NCI-H526 (cell line): ENCODE measurements around the gene NATD1.

Experiments used
- DNase-seq, 2 experiments: peaks; one replicate each; lab custom pipeline; 2025; lab: John Stamatoyannopoulos, UW

NATD1 gene, protein sequence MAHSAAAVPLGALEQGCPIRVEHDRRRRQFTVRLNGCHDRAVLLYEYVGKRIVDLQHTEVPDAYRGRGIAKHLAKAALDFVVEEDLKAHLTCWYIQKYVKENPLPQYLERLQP

DNA sequence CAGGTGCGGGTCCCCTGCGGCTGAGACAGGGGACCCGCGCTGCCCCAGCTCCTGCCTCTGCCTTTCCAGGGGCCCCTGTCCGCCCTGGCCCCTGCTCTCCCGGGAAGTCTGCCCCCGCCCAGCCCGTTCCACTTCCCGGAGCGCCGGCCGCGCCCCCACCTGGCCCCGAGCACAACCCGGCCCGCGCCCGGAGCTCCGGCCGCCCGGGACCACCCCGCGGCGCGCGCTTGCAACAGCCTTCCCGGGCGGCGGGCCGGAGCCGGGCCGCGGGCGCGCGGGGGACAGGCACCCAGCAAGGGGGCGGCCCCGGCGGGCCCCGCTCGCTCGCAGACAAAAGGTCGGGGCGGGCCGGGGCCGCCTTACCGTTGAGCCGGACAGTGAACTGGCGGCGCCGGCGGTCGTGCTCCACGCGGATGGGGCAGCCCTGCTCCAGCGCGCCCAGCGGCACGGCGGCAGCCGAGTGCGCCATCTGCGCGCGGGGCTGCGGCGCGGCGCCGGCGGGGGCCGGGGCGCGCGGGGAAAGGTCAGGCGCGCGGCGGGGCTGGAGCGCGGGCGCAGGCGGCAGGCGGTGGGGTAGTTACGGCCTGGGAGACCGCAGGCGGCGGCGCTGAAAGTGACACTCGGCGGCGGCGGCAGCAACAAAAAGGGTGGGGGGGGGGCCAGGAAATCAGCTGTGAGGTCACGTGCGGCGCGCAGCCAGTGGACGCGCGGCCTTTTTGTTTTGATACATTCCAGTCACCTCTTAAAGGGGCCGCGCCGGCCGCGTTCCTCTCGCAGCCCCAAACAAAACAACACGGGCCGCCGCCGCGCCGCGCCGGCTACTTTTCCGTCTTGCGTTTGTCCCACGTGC, at the start of gene NATD1:
Gene NATD1, minus strand, starts transcription at position 615 of the 850 bp plus-strand sequence. Its CDS starts 146 bp downstream, at position 469.
- peak in 1 of 2 experiments; percentile 82 for DNase-seq

DNA sequence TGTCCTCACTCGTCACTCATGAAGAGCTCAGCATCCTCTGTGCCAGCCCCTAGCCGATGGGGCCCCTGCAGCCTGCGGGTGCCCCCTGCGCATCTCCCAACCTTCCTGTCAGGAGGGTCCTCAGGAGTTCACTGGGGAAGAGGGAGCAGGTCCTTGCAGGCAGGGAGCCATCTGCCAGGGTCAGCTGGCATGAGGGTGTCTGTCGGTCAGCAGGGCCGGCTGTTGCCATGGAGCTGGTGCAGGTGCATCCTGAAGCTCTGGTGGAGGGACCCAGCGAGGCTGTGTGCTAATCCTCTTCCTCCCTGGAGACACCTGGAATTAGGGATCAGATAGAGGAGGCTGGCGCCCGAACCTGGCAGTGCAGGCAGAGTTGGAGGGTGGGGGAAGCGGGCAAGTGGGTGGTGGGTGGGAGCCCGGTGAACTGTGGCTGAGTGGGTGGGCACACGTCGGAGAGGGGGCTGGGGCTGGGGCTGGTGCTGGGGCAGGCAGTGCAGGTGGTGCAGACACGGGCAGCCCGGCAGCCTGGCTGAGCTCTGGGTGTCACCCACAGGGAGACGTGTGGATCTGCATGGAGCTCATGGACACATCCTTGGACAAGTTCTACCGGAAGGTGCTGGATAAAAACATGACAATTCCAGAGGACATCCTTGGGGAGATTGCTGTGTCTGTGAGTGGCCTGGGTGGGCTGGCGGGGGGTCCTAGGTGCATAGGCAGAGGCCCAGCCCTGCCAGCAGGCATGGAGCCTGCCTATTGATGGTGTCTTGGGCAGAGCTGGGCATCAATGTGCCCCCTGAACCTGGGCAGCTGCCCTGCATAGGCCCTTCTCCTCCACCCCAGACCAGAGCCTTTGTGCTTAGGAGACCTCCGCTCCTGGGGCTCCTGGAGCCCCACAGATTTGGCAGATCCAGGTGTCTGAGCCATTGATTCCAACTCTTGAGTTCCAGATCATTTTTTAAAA, 48.7 kb upstream of the NATD1 start:
- no peak for DNase-seq

DNA sequence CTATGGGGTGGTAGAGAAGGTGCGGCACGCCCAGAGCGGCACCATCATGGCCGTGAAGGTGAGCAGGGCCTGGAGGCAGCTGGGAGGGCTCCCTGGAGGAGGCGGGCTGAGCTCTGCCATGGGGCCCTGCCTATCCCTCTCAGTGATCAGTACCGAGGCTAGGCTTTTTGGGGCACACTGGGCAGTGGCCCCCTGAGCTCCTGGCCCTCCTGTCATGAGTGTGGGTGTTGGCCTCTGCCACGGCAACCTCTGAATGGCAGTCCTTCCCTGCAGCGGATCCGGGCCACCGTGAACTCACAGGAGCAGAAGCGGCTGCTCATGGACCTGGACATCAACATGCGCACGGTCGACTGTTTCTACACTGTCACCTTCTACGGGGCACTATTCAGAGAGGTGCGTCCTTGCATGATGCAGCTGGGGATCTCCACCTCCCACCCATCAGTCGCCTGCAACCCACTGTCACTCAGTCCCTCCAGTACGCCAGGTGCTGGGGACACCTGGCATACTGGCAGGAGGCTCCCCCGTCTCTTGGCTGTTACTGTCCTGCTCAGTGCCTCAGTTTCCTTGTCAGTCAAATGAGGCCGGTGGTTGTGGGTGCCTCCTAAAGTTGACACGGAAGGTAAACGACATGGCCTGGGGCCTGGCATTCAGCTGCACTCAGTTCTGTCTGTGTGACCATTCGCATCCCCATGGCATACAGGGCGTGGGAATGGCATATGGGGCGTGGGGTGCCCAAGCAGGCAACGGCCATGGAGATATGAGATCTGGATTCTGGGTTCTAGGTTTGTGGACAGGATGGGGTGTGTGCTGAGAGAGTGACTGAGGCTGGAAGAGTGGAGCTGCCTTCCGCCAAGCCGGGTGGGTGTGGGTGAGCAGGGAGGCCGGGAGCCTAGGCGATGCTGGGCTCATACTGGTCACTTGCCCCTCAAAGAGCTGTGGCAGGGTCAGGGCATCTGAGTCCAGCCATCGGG, 47.7 kb upstream of the NATD1 start:
- no peak for DNase-seq

DNA sequence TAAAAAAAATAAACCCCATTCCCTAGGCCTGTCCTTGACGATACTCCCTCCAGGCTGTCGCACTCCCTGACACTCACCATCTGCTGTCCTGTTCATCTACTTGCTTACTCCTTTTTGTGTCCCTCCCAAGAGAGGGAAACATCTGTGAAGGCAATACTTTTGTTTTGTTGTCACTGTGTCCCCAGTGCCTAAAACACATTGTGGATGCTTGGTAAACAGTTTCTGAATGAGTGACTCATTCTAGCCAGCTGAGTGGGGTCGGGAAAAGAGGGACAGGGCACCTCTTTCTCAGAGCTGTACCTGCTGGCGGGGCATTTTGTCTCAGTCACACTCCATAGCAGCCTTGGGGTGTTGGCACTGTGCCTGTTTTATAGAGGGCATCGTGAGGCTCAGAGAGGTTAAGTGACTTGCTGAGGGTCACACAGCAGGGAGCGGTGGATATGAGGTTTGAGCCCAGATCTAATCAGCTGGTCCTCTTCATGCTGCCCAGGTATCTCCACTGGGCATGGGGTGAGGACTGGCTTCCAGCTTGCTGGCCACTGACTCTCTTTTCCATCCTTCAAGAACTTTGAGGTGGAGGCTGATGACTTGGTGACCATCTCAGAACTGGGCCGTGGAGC, 46.9 kb upstream of the NATD1 start:
- DNase-seq, result no peak

DNA sequence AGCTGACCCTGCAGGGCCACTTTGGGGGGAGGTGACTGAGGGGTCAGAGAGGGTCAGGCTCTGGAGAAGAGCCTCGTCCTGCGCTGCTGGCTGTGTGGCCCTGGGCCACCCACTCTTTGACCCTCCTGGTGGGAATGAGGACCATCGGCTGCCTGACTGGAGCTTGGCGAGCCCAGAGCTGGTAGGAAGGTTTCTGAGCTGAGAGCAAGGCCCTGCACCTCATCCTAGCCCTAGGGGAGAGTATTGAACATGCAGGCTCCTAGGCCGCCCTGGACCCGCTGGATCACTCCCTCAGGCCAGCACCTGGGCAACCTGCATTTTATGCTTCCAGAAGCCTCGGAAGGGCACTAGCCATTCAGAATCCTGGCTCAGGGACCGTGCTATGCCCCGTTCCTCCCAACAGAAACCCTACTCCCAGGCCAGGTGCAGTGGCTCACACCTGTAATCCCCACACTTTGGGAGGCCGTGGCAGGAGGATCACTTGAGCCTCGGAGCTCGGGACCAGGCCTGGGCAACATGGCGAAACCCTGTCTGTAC, 45.8 kb upstream of the NATD1 start:
- DNase-seq, result no peak

DNA sequence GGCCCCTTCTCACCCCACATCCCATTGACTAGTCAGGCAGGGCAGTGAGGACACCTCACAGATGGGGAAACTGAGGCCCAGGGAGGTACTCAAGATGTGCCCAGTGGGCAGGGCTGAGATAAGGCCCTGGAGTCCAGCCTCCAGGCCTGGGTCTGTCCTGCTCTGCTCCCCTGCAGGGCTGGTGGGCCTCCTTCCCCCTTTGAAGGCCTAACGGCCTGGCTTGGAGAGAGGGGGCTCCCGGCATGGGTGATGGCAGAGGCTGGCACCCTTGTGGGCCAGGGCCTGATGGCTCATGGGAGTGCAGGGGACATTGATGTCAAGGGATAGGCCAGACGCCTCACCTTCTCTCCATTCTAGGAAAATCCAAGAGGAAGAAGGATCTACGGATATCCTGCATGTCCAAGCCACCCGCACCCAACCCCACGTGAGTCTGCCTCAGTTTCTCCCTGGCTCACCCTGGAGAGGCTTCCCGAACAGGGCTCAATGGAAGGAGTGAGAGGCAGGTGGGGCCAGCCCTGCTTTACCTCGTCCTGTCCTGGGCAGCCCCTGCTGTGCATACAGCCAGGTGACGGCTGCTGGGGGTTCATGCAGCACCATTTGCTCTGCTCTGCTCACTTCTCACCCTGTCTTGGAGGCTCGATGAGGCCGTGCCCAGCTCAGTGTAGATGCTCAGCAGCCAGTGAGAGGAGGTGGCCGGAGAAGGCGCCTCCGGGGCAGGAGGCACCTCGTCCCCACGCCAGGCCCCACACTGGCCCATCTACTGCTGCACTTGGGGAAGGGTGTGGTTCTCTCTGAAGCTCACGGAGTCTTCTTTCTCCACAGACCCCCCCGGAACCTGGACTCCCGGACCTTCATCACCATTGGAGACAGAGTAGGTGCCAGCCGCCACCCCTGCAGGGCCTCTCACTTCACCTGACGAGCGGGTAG, 45.1 kb upstream of the NATD1 start:
- no peak for DNase-seq

DNA sequence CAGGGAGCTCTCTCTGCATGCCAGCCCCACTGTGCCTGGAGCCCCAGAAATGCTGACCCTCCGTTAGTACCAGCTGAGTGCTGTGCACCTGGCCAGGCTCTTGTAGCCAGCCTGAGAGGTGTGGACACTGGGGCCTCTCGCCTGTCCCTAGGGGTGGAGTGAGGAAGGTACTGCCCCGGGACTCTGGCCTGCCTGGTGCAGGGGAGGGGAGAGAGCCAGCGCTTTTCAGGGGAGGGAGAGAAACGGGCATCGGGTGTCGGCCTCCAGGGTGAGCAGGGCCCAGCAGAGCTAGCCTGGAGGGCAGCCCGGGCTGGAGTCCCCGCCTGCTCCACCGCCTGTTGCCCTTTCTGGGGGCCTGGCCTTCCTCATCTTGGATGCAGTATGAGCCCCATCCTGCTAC, 44.4 kb upstream of the NATD1 start:
- DNase-seq, result no peak

DNA sequence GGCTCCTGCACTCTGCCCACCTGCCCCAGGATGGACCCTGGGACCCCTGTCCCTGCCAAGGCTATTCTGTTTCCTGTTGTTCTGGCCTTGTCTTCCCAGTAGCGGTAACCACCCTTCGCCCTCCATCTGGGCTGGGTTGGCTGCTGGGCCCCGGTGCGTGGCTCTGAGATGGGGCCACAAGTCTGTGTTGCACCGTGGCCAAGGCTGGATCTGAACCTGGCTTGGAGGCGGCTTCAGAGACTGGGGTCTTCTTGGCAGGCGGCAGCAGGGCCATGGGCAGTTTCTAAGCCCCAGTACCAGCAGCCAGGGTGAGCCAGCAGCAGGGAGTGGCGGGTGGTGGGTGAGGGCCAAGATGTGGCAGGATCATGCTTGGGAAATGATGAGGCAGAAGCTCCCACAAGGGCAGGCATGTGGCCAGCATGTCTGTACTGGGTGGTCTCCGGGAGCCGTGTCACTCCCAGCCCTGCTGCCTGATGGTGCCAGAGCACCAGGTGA, 43.9 kb upstream of the NATD1 start:
- no peak for DNase-seq

DNA sequence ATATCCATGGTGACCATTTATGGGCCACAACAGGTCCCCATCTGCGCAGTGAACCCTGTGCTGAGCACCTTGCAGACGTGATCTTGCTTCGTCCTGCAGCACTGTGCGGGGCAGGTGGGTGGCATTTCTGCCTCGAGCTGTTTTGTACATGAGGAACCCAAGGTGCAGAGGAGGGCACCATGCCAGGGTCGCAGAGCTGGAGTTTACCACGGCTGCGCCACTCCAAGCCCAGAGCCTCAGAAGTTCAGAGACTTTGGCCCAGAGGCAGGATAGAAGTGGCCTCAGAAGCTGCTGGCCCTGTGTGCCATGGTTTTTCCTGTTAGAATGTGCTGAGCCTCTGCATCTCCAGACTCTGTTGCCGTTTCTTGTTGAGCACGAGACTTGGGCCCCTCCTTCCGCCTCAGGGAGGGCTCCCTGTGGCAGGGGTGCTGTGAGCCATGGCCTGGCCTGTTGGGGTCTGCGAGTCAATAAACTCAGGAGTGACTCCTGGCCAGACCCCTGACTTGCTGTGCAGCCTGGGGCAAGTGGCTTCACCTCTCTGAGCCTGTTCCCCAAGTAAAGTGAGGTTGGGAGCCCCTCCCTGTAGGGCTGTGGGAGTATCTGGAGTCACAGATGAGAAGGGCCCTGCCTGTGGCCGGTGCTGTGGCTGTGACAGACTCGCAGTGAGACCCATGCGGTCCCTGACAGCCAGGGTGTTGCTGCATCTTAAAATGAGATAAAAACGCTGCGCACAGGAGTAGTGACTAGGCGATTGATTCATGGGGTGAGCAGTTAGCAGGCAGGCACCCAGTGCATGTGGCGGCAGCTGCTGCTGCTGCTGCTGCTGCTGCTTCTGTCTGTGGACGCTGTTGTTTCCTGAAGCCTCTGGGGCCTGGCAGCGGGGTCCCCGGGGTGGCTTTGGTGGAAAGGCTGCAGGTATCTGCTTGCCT, 43.2 kb upstream of the NATD1 start:
- no peak for DNase-seq

DNA sequence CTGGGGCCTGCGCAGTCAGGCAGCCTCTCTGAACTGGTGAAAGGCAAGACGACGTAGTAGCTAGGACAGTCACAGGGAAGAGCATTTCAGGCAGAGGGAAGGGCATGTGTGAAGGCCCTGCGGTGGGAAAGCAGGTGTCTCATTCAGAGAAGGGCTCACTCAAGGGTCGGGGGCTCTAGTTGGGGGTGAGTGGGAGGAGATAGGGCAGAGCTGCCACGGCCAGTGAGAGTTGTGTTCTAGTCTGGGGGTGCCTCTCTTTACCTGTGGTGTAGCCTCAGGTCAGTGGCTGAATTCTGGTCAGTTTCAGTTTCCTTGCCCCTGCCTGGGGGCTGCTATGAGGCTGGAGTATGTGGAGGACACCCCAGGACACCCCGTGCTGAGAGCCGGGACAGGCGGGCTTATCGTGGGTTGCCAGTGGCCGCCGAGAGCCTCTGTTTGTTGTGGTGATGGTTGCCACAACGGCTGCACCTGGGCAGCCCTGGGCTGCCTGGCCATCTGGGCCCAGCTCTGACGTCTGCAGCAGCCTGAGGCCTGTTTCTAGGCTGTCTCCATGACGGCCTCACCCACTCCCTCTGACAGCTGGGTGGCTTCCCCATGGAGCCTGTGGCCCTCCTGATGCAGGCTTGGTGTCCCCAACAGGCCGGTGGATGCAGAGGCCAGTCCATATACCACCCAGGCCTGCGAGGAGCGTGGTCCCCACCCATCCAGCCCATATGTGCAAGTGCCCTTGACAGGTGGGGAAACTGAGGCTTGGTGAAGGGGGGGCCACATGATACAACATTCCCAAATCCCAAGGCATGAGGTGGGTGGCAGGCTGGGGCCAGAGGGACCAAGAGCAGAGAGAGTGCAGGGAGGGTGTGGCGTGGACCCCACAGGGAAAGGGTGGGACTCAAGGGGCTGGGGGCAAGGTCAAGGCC, 42.1 kb upstream of the NATD1 start:
- DNase-seq, result no peak

DNA sequence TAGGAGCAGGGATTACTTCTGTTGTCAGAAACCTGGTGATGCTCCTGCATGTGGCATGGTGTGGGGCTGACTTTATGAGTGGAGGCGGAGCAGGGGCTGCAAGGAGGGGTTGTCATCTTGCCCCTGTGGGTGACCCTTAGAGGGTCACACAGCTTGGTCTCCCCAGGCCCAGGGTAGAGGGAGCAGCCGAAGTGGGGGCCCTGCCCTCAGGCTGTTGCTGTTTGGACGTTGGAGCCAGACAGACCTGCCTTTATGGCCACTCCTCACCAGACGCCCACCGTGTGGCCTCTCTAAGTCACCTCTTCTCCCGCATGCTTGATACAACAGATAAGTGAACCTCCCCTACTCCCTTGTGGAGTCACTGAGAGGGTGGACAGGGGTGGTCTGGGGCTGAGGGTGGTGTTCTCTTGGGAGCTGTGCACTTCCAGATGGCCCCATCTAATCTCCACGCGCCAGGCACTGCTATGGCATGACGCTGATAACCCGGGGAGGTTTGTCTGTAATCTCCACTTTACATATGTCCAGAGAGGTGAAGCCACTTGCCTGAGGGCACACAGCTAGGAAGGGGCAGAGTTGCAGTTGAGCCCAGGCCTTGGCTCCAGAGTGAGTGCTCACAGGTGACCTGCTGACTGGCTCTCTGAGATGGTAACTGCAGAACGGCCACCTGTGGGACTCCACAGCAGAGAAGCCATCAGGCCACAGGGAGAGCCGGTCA, 41.3 kb upstream of the NATD1 start:
- no peak for DNase-seq

DNA sequence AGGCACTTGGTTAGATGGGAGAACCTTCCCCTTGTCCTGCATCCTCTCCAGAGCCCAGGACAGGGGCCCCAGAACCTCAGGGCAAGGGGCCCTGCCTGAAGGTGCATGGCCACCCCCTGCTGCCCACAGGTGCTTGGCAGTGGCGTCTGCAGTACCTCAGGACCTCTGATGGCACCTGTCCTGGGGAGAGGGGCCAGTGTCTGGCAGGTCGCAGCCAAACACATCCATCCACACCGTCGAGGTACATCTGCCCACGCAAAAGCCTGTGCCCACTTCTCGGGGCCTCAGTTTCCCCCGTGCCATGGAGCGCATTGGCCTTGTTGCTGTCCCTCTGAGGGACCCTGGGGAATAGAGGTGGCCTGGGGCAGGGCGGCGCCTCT, 40.6 kb upstream of the NATD1 start:
- DNase-seq, result no peak

DNA sequence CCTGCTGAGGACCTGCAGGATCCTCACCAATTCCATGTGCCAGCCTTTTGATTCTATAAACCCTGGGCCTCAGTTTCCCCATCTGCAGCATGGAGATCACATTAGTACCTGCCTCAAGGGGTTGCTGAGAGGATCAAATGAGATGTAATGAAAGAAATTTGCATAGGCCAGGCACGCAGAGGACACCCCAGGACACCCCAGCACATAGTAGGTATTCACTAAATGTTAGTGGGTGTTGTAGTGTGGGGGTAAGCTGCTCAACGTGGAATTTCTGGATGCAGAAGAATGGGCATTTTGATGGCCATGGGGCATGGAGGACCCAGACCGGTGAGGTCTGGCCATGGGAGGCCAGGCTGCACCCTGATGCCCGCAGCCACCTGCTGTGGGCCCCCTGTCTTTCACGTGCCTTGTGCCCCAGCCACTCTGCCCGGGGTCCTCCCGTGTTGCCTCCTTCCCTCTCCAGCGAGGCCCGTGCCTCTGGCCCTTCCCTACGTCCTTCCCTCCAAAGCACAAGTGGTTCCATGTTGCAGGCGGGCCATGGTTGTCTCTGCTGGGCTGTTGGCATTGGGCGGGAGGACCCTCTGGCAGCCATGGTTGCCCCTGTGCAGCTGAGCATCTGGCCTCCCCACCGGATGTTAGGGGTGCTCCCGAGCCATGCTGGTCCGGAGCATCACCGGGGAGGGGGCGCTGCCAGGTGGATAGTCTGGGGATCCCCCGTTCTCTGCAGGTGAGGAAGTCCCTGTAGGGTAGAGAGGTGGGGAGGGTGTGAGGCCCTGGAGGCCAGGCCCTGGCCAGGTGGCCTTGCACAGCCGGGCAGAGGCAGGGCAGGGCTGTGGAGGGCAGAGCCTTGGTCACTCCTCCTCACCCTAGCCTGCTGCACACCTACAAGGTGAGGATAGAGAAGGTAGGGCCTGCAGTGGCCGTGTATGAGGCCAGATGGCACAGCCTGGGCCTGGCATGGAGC, 39.9 kb upstream of the NATD1 start:
- no peak for DNase-seq

DNA sequence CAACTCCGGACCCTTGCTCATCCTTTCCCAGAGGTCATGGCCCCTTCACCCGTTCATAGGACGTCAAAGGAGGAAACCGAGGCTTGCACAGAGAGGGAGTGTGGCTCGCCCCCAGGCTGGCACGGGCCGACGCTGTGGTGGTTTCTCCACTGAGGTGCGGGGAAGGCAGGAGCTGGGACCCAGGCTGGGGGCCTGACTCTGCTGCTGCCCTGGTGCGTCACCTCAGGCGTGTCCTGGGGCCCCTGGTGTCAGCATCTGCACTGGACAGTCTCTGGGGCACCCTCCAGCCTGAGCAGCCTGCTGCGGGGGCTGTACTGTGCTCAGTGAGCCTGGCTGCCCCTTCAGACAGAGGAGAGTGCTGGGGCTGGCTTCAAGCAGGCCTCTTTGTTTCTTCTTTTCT, 38.7 kb upstream of the NATD1 start:
- no peak for DNase-seq

DNA sequence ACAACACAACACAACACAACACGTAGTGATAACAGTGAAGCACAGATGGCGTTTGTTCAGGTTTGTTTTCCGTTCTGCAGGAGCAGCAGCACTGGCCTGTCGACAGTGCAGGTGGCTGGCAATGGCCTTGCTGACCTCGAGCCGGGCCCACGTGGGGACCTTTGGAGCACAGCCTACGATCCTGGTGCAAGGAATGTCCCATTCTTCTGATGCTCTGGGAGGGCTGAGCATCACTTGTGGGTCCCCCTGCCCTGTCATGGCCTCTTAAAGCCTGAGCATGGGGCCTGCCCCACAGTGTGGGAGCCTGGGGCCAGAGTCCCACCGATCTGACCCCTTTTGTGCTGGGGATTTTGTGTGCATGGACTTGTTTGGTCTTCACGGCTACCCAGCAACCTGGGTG, 38.1 kb upstream of the NATD1 start:
- DNase-seq, result no peak
